ENCODE results near the gene TFEB.

Gene TFEB

GRCh38 chr6:41684311-41685180 lies 50.9 kb downstream of the TFEB start:
- H3K4me3 ChIP-seq (ENCODE audit: control insufficient read depth, low read depth, low read length) = no peak overlapping the region
- no peak for TF ChIP-seq CTCF (IDR thresholded peaks at IDR 0.05; ENCODE audit: control insufficient read depth, insufficient read depth, low read depth, low read length, missing control alignments)
- DNase-seq (ENCODE audit: low read depth) = no peak

GRCh38 chr6:41683523-41684310 lies 51.7 kb downstream of the TFEB start:
- TF ChIP-seq CTCF (IDR thresholded peaks at IDR 0.05; ENCODE audit: control insufficient read depth, insufficient read depth, low read depth, low read length, missing control alignments) = peak; percentile 95
- no peak for DNase-seq (ENCODE audit: low read depth)
- no peak overlapping the region for H3K4me3 ChIP-seq (ENCODE audit: control insufficient read depth, low read depth, low read length)

- DNase-seq (ENCODE audit: low read depth) = no peak
- no peak overlapping the region for H3K4me3 ChIP-seq (ENCODE audit: control insufficient read depth, low read depth, low read length)
- TF ChIP-seq CTCF (IDR thresholded peaks at IDR 0.05; ENCODE audit: control insufficient read depth, insufficient read depth, low read depth, low read length, missing control alignments) = no peak
These were observed 52.2 kb downstream of the TFEB start for GRCh38 chr6:41683273-41683522.

GRCh38 chr6:41682497-41683272 lies 52.7 kb downstream of the TFEB start:
- no peak for TF ChIP-seq CTCF (IDR thresholded peaks at IDR 0.05; ENCODE audit: control insufficient read depth, insufficient read depth, low read depth, low read length, missing control alignments)
- no peak overlapping the region for H3K4me3 ChIP-seq (ENCODE audit: control insufficient read depth, low read depth, low read length)
- no peak for DNase-seq (ENCODE audit: low read depth)

- no peak overlapping the region for H3K4me3 ChIP-seq (ENCODE audit: control insufficient read depth, low read depth, low read length)
- DNase-seq (ENCODE audit: low read depth) = peak; percentile 62
- peak; percentile 92 for TF ChIP-seq CTCF (IDR thresholded peaks at IDR 0.05; ENCODE audit: control insufficient read depth, insufficient read depth, low read depth, low read length, missing control alignments)
These were observed 53.3 kb downstream of the TFEB start for GRCh38 chr6:41682056-41682477.

- no peak for DNase-seq (ENCODE audit: low read depth)
- H3K4me3 ChIP-seq (ENCODE audit: control insufficient read depth, low read depth, low read length) = no peak overlapping the region
- TF ChIP-seq CTCF (IDR thresholded peaks at IDR 0.05; ENCODE audit: control insufficient read depth, insufficient read depth, low read depth, low read length, missing control alignments) = no peak
These were observed 55.0 kb downstream of the TFEB start for GRCh38 chr6:41680182-41680965.

All from AG09309 (cell line).